Medulla oblongata (tissue), 1 donor: Measurements from ENCODE around the gene DOCK4.

Experiments used
- DNase-seq: peaks from one replicate; pipeline ENCODE4 v3.0.0-alpha.2; 2015; ENCODE audit errors: extremely low spot score

The DOCK4 gene

DNA sequence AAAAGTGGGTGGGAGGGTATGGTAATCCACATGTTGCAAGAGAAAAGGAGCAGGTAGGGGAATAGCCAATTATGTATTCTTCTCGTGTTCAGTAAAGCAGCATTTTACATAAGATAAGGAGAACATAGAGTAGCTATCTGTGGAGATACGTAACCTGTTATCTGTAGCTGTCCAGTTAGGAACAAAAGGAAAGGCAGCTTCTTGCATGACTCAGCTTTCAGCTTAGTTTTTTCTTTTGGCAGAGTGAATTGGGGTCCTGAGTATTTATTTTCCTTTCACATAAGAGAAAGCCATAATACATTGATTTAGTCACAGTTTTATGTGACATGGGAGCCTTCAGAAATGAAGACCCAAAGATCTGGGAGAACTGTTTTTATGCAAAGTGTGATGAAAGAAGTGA is 527.2 kb downstream of the DOCK4 start:
- no peak for DNase-seq

DNA sequence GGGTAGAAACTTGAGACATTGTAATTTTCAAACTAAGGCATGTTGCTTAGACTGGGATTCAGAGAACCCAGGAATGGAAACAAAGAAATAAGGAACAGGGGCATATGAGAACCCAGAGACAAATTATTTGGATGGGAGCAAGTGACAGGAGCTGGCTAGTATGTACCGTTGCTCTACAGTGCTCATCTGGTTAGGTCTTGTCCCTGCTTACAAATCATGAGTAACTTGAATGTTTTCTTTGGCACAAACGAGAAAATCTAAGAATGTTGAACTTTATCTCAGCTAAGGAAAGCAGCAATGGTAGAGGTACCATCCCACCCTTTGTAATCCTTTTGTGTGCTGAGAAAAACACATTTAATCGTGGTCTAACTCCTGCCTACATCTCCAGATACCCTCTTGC is 527.9 kb downstream of the DOCK4 start:
- no peak for DNase-seq

- no peak for DNase-seq
These were observed 528.4 kb downstream of the DOCK4 start for GRCh38 chr7:111677848-111678247.

GRCh38 chr7:111676811-111677210 is 529.4 kb downstream of the DOCK4 start:
- no peak for DNase-seq
